ENCODE results near the gene RBM5. TPM values are rescaled to one million over a fixed set of nuclear protein-coding genes. Genes with fewer than 3 reads are reported as not detected.
A peak's percentile ranks its signal among the peaks of the same experiment; 100 is the strongest.

The RBM5 gene
- total RNA-seq, 1 donor from 2014 or later = 124 TPM

- no peak overlapping the region for H3K9ac ChIP-seq (ENCODE audit: low read length)
- Mint-ChIP-seq H3K4me3 (ENCODE audit: unreplicated experiment) (no peak overlapping the region), H3K27ac (ENCODE audit: unreplicated experiment) (no peak overlapping the region), H3K36me3 (ENCODE audit: low read depth, unreplicated experiment) (peaks cover 14% of the 10 kb centered on the region), H3K9me3 (ENCODE audit: unreplicated experiment) (no peaks in the 10 kb centered on the region), H3K27me3 (ENCODE audit: low read depth, unreplicated experiment) (no peaks in the 10 kb centered on the region), H3K4me1 (ENCODE audit: low read depth, unreplicated experiment) (peaks cover 7% of the 10 kb centered on the region)
- H3K79me2 ChIP-seq (ENCODE audit: insufficient read depth, low read length) = no peaks in the 10 kb centered on the region
- no peak overlapping the region for H2AFZ ChIP-seq (ENCODE audit: low read depth, low read length)
- H3K27ac ChIP-seq (ENCODE audit: low read depth, low read length) = no peak overlapping the region
- FAIRE-seq = no peak
- H3K4me2 ChIP-seq (ENCODE audit: low read length) = no peak overlapping the region
- H3K36me3 ChIP-seq (ENCODE audit: insufficient read depth, low read length) = peaks cover 15% of the 10 kb centered on the region
- no peak overlapping the region for H3K4me3 ChIP-seq (ENCODE audit: insufficient read depth, low read depth, low read length)
- no peaks in the 10 kb centered on the region for H3K9me3 ChIP-seq (ENCODE audit: insufficient read depth, low read depth, low read length)
- H3K4me1 ChIP-seq (ENCODE audit: insufficient read depth, low read length) = peaks cover 7% of the 10 kb centered on the region
- TF ChIP-seq CTCF (IDR thresholded peaks at IDR 0.05; ENCODE audit: insufficient read depth, low read depth, low read length) (no peak), EZH2 (IDR thresholded peaks at IDR 0.05; ENCODE audit: insufficient read depth, low read length) (no peak)
- H3K27me3 ChIP-seq (ENCODE audit: insufficient read depth, low read length) = no peaks in the 10 kb centered on the region
- H4K20me1 ChIP-seq (ENCODE audit: insufficient read depth, low read length) = peaks cover 52% of the 10 kb centered on the region
- DNase-seq (ENCODE audit: low read depth) = no peak
Measured at GRCh38 chr3:50122661-50123391, 34.1 kb downstream of the RBM5 start.

GRCh38 chr3:50123394-50124051, 34.8 kb downstream of the RBM5 start:
- no peak for DNase-seq (ENCODE audit: low read depth)
- H3K27ac ChIP-seq (ENCODE audit: low read depth, low read length) = no peak overlapping the region

More at GRCh38 chr3:50123394-50124051, 34.8 kb downstream of the RBM5 start:
- Histone ChIP-seq H4K20me1 (ENCODE audit: insufficient read depth, low read length) (peaks cover 45% of the 10 kb centered on the region), H3K9me3 (ENCODE audit: insufficient read depth, low read depth, low read length) (no peaks in the 10 kb centered on the region), H3K27me3 (ENCODE audit: insufficient read depth, low read length) (no peaks in the 10 kb centered on the region), H2AFZ (ENCODE audit: low read depth, low read length) (no peak overlapping the region), H3K79me2 (ENCODE audit: insufficient read depth, low read length) (no peaks in the 10 kb centered on the region), H3K9ac (ENCODE audit: low read length) (no peak overlapping the region), H3K36me3 (ENCODE audit: insufficient read depth, low read length) (peaks cover 9% of the 10 kb centered on the region), H3K4me2 (ENCODE audit: low read length) (no peak overlapping the region), H3K4me3 (ENCODE audit: insufficient read depth, low read depth, low read length) (no peak overlapping the region), H3K4me1 (ENCODE audit: insufficient read depth, low read length) (peaks cover 7% of the 10 kb centered on the region)
- Mint-ChIP-seq H3K27me3 (ENCODE audit: low read depth, unreplicated experiment) (no peaks in the 10 kb centered on the region), H3K4me3 (ENCODE audit: unreplicated experiment) (no peak overlapping the region), H3K27ac (ENCODE audit: unreplicated experiment) (peak overlapping the region; percentile 41), H3K36me3 (ENCODE audit: low read depth, unreplicated experiment) (peaks cover 10% of the 10 kb centered on the region), H3K4me1 (ENCODE audit: low read depth, unreplicated experiment) (peaks cover 7% of the 10 kb centered on the region), H3K9me3 (ENCODE audit: unreplicated experiment) (no peaks in the 10 kb centered on the region)
- TF ChIP-seq CTCF (IDR thresholded peaks at IDR 0.05; ENCODE audit: insufficient read depth, low read depth, low read length) (no peak), EZH2 (IDR thresholded peaks at IDR 0.05; ENCODE audit: insufficient read depth, low read length) (no peak)
- no peak for FAIRE-seq
